Measurements from ENCODE around the gene NKAIN2. TPM values are rescaled to one million over a fixed set of nuclear protein-coding genes. Genes with fewer than 3 reads are reported as not detected.

Gene NKAIN2
- total RNA-seq, 6 experiments from 2014 or later: not detected

- Mint-ChIP-seq H3K9me3 (peaks cover 6% of the 10 kb centered on the region; the same call in 1 of the 2 replicates), H3K27me3 (ENCODE audit: insufficient read depth) (peaks cover 2% of the 10 kb centered on the region; the same call in 1 of the 2 replicates), H3K27ac (no peak overlapping the region), H3K36me3 (ENCODE audit: low read depth) (no peaks in the 10 kb centered on the region), H3K4me1 (ENCODE audit: low read depth) (no peaks in the 10 kb centered on the region), H3K4me3 (no peak overlapping the region)
- TF ChIP-seq CTCF (IDR thresholded peaks at IDR 0.05): no peak
- DNase-seq: no peak
These were observed 996.6 kb downstream of the NKAIN2 start for GRCh38 chr6:124800222-124800621.

GRCh38 chr6:124812067-124812466 is 1008.4 kb downstream of the NKAIN2 start:
- no peaks in the 10 kb centered on the region for H3K36me3 Mint-ChIP-seq (ENCODE audit: low read depth)
- no peak overlapping the region for H3K27ac Mint-ChIP-seq
- no peaks in the 10 kb centered on the region for H3K4me1 Mint-ChIP-seq (ENCODE audit: low read depth)
- H3K9me3 Mint-ChIP-seq: no peaks in the 10 kb centered on the region; the same call in 1 of the 2 replicates
- H3K4me3 Mint-ChIP-seq: no peak overlapping the region
- H3K27me3 Mint-ChIP-seq (ENCODE audit: insufficient read depth): no peaks in the 10 kb centered on the region
- DNase-seq: no peak
- no peak for TF ChIP-seq CTCF (IDR thresholded peaks at IDR 0.05)

GRCh38 chr6:124819346-124819745 is 1015.7 kb downstream of the NKAIN2 start:
- H3K36me3 Mint-ChIP-seq (ENCODE audit: low read depth): no peaks in the 10 kb centered on the region

GRCh38 chr6:124822204-124822613 is 1018.5 kb downstream of the NKAIN2 start:
- Mint-ChIP-seq H3K4me1 (ENCODE audit: low read depth) (no peaks in the 10 kb centered on the region), H3K4me3 (no peak overlapping the region), H3K9me3 (no peaks in the 10 kb centered on the region), H3K36me3 (ENCODE audit: low read depth) (no peaks in the 10 kb centered on the region), H3K27ac (no peak overlapping the region), H3K27me3 (ENCODE audit: insufficient read depth) (no peaks in the 10 kb centered on the region; the same call in 1 of the 2 replicates)
- no peak for TF ChIP-seq CTCF (IDR thresholded peaks at IDR 0.05)
- DNase-seq: no peak

More at GRCh38 chr6:124819346-124819745, 1015.7 kb downstream of the NKAIN2 start:
- DNase-seq: no peak
- no peaks in the 10 kb centered on the region for H3K4me1 Mint-ChIP-seq (ENCODE audit: low read depth)
- H3K4me3 Mint-ChIP-seq: no peak overlapping the region
- no peak for TF ChIP-seq CTCF (IDR thresholded peaks at IDR 0.05)
- H3K27ac Mint-ChIP-seq: no peak overlapping the region
- no peaks in the 10 kb centered on the region; the same call in 1 of the 2 replicates for H3K27me3 Mint-ChIP-seq (ENCODE audit: insufficient read depth)
- H3K9me3 Mint-ChIP-seq: no peaks in the 10 kb centered on the region; the same call in 1 of the 2 replicates

- Mint-ChIP-seq H3K4me3 (no peak overlapping the region), H3K4me1 (ENCODE audit: low read depth) (no peaks in the 10 kb centered on the region), H3K27me3 (ENCODE audit: insufficient read depth) (no peaks in the 10 kb centered on the region; the same call in 1 of the 2 replicates), H3K9me3 (no peaks in the 10 kb centered on the region), H3K36me3 (ENCODE audit: low read depth) (no peaks in the 10 kb centered on the region), H3K27ac (no peak overlapping the region)
- TF ChIP-seq CTCF (IDR thresholded peaks at IDR 0.05): no peak
- DNase-seq: no peak
These were observed 1019.1 kb downstream of the NKAIN2 start for GRCh38 chr6:124822721-124823120.
